Ovary (tissue), 3 donors: Measurements from ENCODE around the gene C3orf20.

ENCODE experiments used
- EP300 ChIP-seq: sonication (generic); formaldehyde crosslinking; IDR thresholded peaks from one replicate; pipeline ENCODE4 v1.6.1; 2017; ENCODE audit warnings: antibody characterized with exemption
- POLR2A ChIP-seq: fragments of 450-650 bp; IDR thresholded peaks from one replicate; pipeline ENCODE4 v1.6.1; 2017; ENCODE audit warnings: antibody characterized with exemption, mild to moderate bottlenecking, moderate library complexity
- TF ChIP-seq, protein P1 (sequence below), 3 donors: fragments of 450-650 bp in 2 of 3; fragments of 200-600 bp in 1 of 3; IDR thresholded peaks; one replicate each; pipeline versions ENCODE4 v1.5.1 to v1.8.0; 2016 to 2022; ENCODE audit warnings: antibody characterized with exemption in 3 of 3, mild to moderate bottlenecking in 1 of 3
- donor health status: DM: no; HTN: no; CAD: no.

DNA sequence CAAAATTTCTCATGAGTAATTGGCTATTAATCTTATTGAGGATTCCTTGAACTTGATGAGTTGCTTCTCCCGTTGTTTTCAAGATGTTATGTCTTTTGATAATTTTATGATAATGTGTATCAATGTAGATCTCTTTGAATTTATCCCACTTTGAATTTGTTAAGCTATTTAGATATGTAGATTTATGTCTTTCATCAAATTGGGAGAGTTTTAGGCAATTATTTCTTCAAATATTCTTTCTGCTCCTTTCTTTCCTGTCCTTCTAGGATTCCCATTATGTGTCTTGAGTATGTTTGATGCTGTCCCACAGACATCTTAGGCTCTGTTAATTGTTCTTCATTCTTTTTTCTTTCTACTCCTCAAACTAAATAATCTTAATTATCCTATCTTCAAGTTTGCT lies 75.7 kb downstream of the C3orf20 start:
- TF ChIP-seq, protein P1, sequence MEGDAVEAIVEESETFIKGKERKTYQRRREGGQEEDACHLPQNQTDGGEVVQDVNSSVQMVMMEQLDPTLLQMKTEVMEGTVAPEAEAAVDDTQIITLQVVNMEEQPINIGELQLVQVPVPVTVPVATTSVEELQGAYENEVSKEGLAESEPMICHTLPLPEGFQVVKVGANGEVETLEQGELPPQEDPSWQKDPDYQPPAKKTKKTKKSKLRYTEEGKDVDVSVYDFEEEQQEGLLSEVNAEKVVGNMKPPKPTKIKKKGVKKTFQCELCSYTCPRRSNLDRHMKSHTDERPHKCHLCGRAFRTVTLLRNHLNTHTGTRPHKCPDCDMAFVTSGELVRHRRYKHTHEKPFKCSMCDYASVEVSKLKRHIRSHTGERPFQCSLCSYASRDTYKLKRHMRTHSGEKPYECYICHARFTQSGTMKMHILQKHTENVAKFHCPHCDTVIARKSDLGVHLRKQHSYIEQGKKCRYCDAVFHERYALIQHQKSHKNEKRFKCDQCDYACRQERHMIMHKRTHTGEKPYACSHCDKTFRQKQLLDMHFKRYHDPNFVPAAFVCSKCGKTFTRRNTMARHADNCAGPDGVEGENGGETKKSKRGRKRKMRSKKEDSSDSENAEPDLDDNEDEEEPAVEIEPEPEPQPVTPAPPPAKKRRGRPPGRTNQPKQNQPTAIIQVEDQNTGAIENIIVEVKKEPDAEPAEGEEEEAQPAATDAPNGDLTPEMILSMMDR (IDR thresholded peaks at IDR 0.05): no peak
- TF ChIP-seq POLR2A (no peak), EP300 (no peak)
